GM19240 (cell line): ENCODE measurements around the gene KNTC1.
"Not testable (repeated sequence)": the region's sequence is repeated elsewhere in the genome, so short reads cannot be mapped to it uniquely, and the experiment has no call there.

Experiments used
- DNase-seq: peaks from one replicate; pipeline ENCODE4 v3.0.0; 2011; ENCODE audit warnings: low spot score; ENCODE audit not compliant: insufficient read length

The KNTC1 gene

GRCh38 chr12:122526683-122527477 is at the start of gene KNTC1, which contains the start of gene RSRC2:
KNTC1 (plus strand) TSS chr12:122527249; CDS start chr12:122530064, 2,815 bp downstream.
RSRC2 (minus strand) TSS chr12:122526936; CDS start chr12:122526853, 83 bp downstream.
- DNase-seq, result peak; percentile 71

GRCh38 chr12:122480753-122481152 is 46.3 kb upstream of the KNTC1 start:
- DNase-seq, result no peak

- DNase-seq, result no peak
Measured at GRCh38 chr12:122481861-122482260, 45.2 kb upstream of the KNTC1 start.

GRCh38 chr12:122483969-122484368 is 43.1 kb upstream of the KNTC1 start:
- no peak for DNase-seq

- not testable (repeated sequence) for DNase-seq
Measured at GRCh38 chr12:122484385-122484784, 42.7 kb upstream of the KNTC1 start.

- DNase-seq, result not testable (repeated sequence)
Measured at GRCh38 chr12:122486360-122486759, 40.7 kb upstream of the KNTC1 start.

GRCh38 chr12:122486805-122487426 is 40.1 kb upstream of the KNTC1 start:
- DNase-seq, result no peak

GRCh38 chr12:122487807-122488206 is 39.2 kb upstream of the KNTC1 start:
- not testable (repeated sequence) for DNase-seq

- DNase-seq, result no peak
Measured at GRCh38 chr12:122489038-122489437, 38.0 kb upstream of the KNTC1 start.

GRCh38 chr12:122491991-122492390 is 35.1 kb upstream of the KNTC1 start:
- DNase-seq, result no peak

GRCh38 chr12:122493222-122493621 is 33.8 kb upstream of the KNTC1 start:
- DNase-seq, result not testable (repeated sequence)

- no peak for DNase-seq
Measured at GRCh38 chr12:122495258-122495657, 31.8 kb upstream of the KNTC1 start.

GRCh38 chr12:122499991-122500684 is 26.9 kb upstream of the KNTC1 start:
- peak; percentile 6 for DNase-seq

GRCh38 chr12:122500685-122501488 is 26.2 kb upstream of the KNTC1 start, which contains the start of gene ZCCHC8:
ZCCHC8 (minus strand) TSS chr12:122500932; CDS start chr12:122500840, 92 bp downstream.
- peak; percentile 80 for DNase-seq

- DNase-seq, result no peak
Measured at GRCh38 chr12:122501489-122501989, 25.5 kb upstream of the KNTC1 start.

GRCh38 chr12:122503147-122503751 is 23.8 kb upstream of the KNTC1 start:
- no peak for DNase-seq

- DNase-seq, result no peak
Measured at GRCh38 chr12:122503783-122504590, 23.1 kb upstream of the KNTC1 start.

GRCh38 chr12:122505419-122506051 is 21.5 kb upstream of the KNTC1 start:
- no peak for DNase-seq

- no peak for DNase-seq
Measured at GRCh38 chr12:122506393-122506938, 20.6 kb upstream of the KNTC1 start.
